HUES6 (cell line): Measurements from ENCODE around the gene FRMD8.

Experiments used
- H3K27ac ChIP-seq: 2 replicates; pipeline ENCODE4 v1.7.0; 2013; ENCODE audit warnings: low read depth, mild to moderate bottlenecking, low read length, inconsistent platforms
- H3K27me3 ChIP-seq: 2 replicates; pipeline ENCODE4 v1.6.1; 2013; ENCODE audit warnings: low read length; ENCODE audit not compliant: control insufficient read depth, insufficient read depth
- H3K36me3 ChIP-seq: 2 replicates; pipeline ENCODE4 v1.6.1; 2013; ENCODE audit warnings: low read length; ENCODE audit not compliant: control insufficient read depth, insufficient read depth
- H3K4me1 ChIP-seq: 2 replicates; pipeline ENCODE4 v1.6.1; 2013; ENCODE audit warnings: low read length; ENCODE audit not compliant: control insufficient read depth, insufficient read depth
- H3K4me3 ChIP-seq: 2 replicates; pipeline ENCODE4 v1.5.1; 2013; ENCODE audit warnings: low read depth, low read length
- H3K9ac ChIP-seq: one replicate; pipeline ENCODE4 v1.6.1; 2013; ENCODE audit warnings: mild to moderate bottlenecking, low read length
- H3K9me3 ChIP-seq: 2 replicates; pipeline ENCODE4 v1.6.1; 2013; ENCODE audit warnings: low read depth, low read length; ENCODE audit not compliant: control insufficient read depth, insufficient read depth

Gene FRMD8

GRCh38 chr11:65456418-65456817, 70.0 kb downstream of the FRMD8 start:
- Histone ChIP-seq H3K4me3 (no peak overlapping the region), H3K4me1 (peaks cover 4% of the 10 kb centered on the region), H3K9me3 (no peaks in the 10 kb centered on the region), H3K27ac (no peak overlapping the region), H3K9ac (no peak overlapping the region), H3K36me3 (no peaks in the 10 kb centered on the region), H3K27me3 (peaks cover 70% of the 10 kb centered on the region)

- H3K36me3 ChIP-seq, result no peaks in the 10 kb centered on the region
- H3K27me3 ChIP-seq, result peaks cover 76% of the 10 kb centered on the region
- no peaks in the 10 kb centered on the region for H3K9me3 ChIP-seq
- no peak overlapping the region for H3K4me3 ChIP-seq
- H3K27ac ChIP-seq, result no peak overlapping the region
- H3K9ac ChIP-seq, result no peak overlapping the region
- H3K4me1 ChIP-seq, result peaks cover 4% of the 10 kb centered on the region
Observed at GRCh38 chr11:65459552-65459951, 73.1 kb downstream of the FRMD8 start.
